PFSK-1 (cell line): Measurements from ENCODE around the gene HTR1D.

Experiments used
- POLR2AphosphoS5 ChIP-seq: IDR thresholded peaks from 2 replicates; pipeline ENCODE4 v1.6.1; 2012; ENCODE audit warnings: low read depth, mild to moderate bottlenecking, control low read depth, low read length, moderate library complexity
- SIN3A ChIP-seq: IDR thresholded peaks from 2 replicates; pipeline ENCODE4 v1.6.1; 2012; ENCODE audit warnings: mild to moderate bottlenecking, low read length, moderate library complexity, borderline replicate concordance; ENCODE audit not compliant: insufficient read depth
- TAF1 ChIP-seq: IDR thresholded peaks from 2 replicates; pipeline ENCODE4 v1.6.1; 2012; ENCODE audit warnings: low read length, control low read depth, borderline replicate concordance; ENCODE audit not compliant: insufficient read depth

DNA sequence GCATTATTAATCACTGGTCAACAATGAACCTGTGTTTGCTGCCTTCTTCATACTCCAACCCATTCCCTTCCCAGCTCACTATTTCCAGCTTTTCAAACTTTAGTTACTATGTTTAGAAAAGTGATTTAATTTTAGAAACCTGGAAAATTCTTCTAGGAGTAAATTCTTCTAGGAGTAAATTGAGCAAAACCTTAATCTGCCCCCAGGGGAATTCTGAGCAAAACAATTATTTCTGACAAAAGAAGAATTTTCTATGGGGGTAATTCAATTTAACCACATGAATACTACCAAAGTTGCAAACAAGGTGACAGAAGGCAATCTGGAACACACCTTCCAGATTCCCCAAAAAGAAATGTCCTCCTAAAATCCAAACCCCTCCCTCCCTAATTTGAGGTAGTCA lies 50.4 kb downstream of the HTR1D start:
- TF ChIP-seq SIN3A (no peak), POLR2AphosphoS5 (no peak), TAF1 (no peak)
